Activated T-cell treated with anti-CD3 and anti-CD28 coated beads for 48 hours (primary cell): Measurements from ENCODE around the gene CFB.
"Not testable (repeated sequence)": the region's sequence is repeated elsewhere in the genome, so short reads cannot be mapped to it uniquely, and the experiment has no call there.

Source experiments
- DNase-seq: peaks from one replicate; pipeline ENCODE4 v3.0.0-alpha.2; 2020; ENCODE audit warnings: low read depth

CFB gene

DNA sequence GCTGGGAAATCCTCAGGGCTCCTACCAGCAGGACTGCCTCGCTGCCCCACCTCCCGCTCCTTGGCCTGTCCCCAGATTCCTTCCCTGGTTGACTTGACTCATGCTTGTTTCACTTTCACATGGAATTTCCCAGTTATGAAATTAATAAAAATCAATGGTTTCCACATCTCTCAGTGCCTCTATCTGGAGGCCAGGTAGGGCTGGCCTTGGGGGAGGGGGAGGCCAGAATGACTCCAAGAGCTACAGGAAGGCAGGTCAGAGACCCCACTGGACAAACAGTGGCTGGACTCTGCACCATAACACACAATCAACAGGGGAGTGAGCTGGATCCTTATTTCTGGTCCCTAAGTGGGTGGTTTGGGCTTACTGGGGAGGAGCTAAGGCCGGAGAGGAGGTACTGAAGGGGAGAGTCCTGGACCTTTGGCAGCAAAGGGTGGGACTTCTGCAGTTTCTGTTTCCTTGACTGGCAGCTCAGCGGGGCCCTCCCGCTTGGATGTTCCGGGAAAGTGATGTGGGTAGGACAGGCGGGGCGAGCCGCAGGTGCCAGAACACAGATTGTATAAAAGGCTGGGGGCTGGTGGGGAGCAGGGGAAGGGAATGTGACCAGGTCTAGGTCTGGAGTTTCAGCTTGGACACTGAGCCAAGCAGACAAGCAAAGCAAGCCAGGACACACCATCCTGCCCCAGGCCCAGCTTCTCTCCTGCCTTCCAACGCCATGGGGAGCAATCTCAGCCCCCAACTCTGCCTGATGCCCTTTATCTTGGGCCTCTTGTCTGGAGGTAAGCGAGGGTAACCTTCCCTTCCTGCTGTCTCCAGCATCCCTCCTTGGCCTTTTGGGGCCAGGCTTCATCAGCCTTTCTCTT, at the start of gene CFB:
Gene CFB, plus strand, starts transcription at position 589 of the 863 bp plus-strand sequence. Its CDS starts 127 bp downstream, at position 716.
- DNase-seq: no peak

DNA sequence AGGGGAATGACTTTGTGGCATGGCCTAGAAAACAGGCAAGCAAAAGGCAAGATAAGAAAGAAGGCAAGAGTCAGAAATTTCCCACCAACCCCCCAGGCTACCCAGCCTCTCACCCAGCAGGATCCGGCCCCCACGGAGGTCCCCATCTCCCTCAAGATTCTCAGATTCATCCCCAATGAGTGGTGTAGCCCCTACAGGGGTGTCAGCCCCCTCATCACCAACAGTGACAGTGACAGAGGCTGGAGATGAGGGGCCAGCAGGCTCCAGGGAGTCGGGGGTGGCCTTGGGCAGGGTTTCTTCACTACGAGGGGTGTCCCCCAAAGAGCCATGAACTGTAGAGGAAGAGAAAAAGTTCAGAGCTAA, 49.4 kb upstream of the CFB start:
- no peak for DNase-seq

DNA sequence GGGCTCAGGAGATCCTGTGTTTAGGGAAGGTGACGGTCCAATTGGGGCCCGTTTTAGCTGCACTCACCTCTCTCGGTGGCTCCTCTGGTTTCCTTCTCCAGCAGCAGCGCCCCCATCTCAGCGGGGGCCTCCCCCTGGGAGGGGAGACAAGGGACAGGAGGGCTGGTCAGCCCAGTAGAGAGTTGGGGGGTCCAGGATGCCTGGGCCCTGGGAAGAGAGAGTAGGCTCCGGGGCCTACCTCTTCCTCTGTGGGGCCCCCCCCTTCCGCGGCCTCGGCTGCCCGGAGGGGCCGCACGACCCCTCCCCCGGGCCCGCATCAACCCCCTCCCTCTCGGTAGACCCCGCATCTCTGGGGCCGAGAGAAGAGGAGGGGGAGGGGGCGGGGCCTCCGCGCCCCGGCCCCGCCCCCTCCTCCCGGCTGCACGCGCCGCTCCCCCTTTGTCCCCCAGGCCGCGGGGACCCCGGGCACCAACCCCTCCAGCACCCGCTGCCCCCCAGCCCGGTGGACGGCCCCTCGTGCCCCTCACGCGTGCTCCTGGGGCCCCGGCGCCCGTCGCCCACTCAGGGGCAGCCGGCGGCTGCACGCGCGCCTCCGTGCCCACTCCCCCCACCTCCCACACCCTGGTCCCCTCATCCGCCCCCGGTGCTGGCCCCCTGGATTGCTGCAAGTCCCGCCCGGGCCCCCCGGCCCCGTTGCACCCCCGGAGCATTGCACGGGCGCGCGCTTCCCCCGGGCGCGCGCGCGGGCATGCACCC, 48.9 kb upstream of the CFB start:
- no peak for DNase-seq

DNA sequence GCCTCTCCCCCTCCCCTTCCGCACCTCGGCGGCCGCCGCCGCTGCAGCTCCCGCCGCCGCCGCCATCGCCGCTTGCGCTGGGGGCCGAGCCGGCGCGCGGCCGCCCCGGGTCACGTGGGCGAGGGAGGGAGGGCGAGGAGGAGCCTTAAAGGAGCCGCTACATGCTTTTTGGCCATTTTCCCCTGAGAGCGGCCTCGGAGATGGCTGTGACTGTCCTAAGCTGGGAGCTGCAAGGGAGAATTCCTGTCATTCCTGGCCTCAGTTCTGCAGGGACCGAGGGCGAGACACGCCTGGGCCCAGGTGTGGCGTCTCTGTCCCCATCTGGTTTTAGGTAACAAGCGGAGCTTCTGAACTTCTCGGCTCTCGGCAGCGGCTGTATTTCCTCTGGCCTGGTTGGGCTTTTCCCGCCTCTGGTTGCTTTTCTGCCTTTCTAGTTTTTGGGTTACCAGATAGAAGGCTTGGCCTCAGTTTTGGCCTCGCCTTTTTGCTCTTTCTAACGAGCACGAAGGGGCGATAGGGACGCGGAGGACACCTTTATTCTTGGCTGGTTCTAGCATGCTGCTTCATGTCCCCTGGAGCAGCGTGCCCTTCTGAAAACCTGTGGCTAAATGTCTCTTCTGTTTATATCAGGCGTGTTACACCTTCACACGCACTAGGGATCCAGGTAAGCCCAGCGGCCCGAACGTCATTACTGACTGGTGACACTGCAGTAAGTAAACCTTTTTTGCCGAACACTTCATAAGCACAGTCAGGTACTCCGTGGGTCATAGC, 48.1 kb upstream of the CFB start, which contains the start of gene EHMT2:
Gene EHMT2, minus strand, starts transcription at position 87 of the 771 bp plus-strand sequence. Its CDS starts 21 bp downstream, at position 66.
- peak; percentile 87 for DNase-seq

DNA sequence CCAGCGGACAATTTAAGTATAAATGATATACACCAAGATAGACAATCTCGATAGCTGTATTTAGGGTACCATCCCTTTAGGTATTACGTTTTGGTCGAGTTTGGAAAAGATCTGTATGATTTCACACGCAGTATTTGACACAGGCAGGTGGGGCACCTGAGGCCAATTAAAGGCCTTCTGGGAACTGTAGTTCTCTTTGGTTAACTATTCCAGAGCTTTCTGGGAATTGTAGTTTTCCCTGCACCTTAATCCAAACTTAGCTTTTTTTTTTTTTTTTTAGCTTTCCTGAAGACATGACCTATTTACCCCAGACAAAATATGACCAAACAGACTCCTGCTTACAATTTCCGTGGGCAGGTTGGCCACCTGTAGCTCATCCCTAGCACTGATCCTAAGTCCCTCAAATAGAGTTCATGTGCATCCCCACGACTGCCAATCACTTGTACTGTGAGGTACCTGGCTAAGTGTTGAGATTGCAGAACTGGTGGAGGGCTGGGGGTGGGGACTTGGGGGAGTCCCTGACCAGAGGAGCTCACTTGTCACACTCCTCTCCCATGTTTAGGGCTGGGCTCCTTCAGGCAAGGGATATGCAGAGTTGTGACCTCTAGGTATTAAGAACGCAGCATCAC, 47.4 kb upstream of the CFB start:
- no peak for DNase-seq

DNA sequence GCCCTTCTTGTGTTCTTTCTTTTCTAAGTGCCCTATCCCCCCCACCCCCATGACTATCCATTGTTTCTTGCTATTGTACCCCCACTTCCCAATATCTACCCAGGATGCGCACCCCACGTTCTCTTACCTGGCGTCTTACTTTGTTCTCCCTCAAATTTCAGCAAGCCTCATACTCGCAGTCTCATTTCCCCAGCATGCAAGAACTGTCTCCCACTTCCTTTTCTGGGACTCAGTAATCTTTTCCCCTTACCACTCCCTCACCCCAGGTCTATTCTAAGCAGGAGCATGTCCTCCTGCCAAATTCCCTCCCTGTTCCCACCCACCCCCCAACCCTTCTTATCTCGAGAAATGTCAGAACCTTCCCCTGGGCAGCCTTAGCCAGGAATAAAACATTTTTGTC, 46.7 kb upstream of the CFB start:
- DNase-seq: no peak

DNA sequence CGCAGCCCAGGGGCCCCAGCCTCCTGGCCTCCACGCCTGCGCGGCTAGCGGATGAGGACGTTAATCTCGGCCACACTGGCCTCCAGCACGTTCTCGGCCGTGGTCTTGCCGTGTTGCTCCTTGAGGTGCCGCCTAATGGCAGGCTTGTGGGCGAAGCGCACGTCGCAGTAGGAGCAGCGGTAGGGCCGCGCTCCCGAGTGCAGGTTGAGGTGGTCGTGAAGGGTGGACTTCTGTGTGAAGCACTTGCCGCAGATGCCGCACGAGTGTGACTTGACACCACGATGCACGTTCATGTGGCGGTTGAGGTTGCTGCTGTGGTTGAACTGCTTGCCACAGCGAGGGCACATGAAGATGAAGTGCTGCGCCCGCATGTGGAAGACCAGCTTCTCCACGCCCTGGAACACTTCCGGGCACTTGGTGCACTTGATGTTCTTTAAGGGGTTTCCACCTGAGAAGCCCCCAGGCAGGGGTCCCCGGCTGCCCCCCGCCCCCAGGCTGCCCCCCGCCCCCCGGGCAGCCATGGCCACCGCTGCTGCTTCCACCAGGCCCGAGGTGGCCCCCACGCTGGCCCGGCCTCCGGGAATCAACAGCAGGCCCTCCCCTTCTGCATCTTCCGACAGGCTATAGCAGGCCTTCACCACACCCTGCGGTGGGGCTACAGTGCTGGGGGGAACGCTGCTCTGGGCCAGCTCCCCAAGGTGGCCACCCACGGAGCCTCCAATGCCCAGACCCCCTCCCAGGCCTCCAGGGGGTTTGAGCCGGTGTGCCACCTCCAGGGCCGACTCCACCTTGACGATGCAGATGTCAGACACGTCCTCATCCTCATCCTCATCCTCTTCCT, 45.8 kb upstream of the CFB start:
- DNase-seq: no peak

DNA sequence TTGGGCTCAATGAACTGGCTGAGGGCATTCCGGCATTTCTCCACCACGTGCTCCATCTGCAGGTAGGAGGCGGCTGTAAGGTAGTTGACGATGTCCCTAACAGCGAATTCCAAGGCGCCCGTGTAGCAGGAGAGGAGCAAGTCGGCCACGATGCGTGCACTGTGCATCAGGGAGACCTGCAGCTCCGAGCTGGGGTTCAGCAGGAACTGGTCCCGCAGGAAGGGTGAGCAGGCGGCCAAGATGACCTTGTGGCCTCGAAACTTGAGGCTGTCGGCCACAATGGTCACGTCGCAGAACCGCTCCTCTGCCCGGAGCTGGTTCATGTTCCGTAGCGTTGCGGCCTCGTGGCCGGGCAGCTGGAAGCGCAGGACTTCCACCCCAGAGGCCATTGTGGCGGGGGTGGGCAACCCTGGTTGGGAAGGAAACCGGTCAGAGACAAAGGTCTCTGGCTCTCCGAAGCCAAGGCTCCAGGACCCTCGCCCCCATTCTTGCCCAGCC, 44.9 kb upstream of the CFB start:
- no peak for DNase-seq

DNA sequence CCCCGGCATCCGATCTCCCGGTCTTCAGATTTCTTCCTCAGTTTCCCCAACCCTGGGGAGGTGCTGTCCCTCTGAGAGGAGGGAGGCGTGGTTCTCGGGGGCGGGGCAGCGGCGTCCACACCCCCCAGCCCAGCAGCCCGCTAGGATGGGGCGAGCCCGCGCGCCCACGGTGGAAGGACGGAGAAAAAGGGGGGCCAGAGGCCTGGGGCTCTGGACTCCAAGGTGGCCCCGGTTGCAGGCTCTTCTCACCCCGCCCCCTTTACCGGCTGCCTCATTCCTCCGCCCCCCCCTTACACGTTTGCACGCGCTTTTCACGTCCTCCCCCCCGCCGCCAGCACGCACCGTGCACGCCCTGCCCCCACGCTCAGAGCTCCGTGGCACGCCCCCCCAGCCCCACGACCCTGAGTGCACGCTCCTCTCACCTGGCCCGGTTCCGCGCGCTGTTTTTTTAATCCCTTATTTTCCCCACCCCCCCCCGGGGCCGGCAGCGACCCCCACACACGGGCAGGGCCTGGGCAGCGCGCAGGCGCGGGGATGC, 44.4 kb upstream of the CFB start:
- DNase-seq: peak; percentile 55

DNA sequence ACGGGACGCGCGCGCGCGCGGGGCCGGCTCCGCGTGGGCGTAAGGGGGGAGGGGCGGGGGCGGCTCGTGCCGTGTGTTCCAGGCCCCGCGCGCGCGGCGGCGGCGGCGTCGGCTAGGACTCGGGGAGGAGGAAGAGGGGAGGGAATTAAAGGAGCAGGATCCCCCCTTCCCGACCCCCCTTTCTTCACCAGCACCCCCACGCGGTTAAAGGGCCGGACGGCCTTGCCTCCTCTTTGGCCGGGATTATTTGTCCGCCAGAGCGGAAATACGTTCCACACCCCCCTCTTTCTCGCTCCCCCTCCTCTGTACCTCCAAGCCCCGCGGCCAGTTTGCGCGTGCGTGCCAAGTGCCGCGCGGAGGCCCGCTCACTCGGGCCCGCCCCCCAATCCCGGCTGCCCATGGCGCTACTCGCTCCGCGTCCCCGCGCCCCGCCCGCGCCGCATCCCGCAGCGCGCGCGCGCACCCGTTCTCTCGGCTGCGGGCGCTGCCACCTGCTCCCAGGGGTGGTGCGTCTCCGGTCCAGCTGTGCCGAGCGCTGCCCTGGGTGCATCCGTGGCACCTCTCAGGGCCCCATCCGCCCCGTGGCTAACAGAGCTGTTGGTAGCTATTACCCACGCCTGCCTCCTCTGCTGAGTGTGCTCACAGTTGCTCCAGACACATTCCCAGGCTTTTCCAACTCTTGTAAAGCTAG, 43.8 kb upstream of the CFB start, which contains the start of gene ZBTB12:
Gene ZBTB12, minus strand, starts transcription at position 134 of the 691 bp plus-strand sequence. CDS start 781 bp downstream, outside the sequence.
- DNase-seq: peak; percentile 86

DNA sequence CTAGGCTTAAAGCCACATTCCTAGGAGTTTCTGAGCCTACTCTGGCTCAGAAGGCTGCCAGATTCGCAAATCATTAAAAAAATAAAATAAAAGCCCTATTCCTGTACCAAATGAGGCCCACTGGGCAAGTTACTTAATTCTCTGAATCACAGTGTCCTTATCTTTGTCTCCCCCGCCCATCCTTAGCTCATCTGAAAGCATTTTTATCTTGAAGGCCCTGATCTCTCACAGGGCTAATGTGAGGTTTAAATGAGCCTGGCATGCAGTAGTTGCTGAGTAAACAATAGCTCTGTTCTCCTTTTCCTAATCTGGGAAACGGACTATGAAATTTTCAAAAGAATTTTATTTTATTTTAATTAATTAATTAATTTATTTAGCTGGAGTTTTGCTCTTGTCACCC, 41.9 kb upstream of the CFB start:
- DNase-seq: no peak

DNA sequence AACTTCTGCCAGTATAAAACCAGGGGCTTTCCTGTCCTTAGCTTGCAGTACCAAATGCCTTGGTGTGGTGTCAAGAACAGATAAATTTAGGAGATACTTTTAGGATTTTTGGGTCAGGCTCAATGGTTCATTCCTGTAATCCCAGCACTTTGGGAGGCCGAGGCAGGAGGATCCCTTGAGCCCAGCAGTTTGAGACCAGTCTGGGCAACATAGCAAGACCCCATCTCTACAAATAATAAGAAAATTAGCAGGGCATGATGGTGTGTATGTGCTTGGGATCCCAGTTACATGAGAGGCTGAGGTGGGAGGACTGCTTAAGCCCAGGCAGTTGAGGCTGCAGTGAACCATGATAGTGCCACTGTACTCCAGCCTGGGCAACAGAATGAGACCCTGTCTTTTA, 40.9 kb upstream of the CFB start:
- DNase-seq: no peak

DNA sequence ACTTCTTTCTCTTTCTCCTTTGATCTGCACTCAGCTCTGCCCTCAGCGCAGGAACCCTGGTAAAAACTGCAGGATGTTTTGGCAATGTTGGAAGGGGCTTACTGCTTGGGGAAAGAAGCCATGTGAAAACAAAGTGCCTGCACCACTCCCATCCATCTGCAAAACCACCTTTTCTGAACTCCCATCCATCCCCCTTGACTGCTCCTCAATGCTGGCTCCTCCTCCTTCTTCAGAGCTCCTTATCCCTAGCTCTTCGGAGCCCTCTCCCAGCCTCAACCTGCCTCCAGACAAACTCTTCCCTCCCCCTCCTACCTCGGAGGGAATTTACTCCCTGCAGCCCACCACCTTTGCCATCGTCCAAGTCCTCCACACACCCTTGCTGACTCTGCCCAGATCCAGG, 39.8 kb upstream of the CFB start:
- DNase-seq: no peak

DNA sequence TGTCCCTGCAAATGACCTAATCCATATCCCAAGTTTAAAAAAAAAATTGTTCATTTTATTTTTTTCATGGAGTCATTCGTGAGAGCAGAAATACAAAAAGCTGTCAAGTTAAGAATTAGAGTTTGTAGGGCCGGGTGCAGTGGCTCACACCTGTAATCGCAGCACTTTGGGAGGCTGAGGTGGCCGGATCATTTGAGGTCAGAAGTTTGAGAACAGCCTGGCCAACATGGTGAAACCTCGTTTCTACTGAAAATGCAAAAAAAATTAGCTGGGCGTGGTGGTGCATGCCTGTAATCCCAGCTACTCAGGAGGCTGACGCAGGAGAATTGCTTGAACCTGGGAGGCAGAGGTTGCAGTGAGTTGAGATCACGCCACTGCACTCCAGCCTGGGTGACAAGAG, 39.2 kb upstream of the CFB start:
- not testable (repeated sequence) for DNase-seq

DNA sequence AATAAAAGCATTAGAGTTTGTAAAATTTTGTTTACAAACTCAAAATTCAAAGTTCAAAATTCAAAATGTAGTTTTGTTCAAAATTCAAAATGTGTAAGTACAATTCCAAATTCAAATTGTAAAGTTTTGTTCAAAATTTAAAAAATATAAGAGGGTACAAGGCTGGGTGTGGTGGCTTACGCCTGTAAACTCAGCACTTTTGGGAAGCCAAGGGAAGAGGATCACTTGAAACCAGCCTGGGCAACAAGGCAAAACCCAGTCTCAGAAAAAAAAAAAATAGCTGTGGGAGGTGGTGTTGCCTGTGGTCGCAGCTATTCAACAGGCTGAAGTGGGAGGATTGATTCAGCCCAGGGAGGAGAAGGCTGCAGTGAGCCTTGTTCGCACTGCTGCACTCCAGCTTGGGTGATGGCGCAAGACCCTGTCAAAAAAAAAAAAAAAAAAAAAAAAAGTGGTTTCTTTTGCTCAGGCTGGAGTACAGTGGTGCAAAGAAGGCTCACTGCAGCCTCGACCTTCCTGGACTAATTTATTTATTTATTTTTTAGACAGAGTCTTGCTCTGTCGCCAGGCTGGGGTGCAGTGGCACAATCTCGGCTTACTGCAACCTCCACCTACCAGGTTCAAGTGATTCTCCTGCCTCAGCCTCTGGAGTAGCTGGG, 38.6 kb upstream of the CFB start:
- no peak for DNase-seq

DNA sequence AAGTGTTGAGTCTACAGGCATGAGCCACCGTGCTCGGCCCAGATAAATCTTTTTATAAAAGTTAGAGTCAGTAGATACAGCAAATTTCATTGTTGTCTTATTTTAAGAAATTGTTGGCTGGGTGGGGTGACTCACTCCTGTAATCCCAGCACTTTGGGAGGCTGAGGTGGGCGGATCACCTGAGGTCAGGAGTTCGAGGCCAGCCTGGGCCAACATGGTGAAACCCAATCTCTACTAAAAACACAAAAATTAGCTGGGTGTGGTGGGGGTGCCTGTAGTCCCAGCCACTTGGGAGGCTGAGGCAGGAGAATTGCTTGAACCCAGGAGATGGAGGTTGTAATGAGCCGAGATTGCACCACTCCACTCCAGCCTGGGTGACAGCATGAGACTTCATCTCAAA, 37.6 kb upstream of the CFB start:
- not testable (repeated sequence) for DNase-seq

DNA sequence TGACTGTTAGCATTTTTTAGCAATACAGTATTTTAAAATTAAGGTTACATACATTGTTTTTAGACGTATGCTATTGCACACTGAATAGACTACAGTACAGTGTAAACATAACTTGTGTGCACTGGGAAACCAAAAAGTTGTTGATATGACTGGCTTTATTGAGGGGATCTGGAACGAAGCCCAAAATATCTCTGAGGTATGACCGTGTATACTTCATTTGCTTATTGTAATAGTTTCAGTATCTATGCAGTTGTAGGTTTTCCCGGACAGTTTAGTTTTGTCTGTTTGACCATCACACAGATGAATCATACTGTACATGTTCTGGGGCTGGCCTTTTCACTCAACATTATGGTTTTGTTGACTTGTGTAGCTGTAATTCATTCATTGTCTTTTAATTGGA, 37.1 kb upstream of the CFB start:
- DNase-seq: no peak

DNA sequence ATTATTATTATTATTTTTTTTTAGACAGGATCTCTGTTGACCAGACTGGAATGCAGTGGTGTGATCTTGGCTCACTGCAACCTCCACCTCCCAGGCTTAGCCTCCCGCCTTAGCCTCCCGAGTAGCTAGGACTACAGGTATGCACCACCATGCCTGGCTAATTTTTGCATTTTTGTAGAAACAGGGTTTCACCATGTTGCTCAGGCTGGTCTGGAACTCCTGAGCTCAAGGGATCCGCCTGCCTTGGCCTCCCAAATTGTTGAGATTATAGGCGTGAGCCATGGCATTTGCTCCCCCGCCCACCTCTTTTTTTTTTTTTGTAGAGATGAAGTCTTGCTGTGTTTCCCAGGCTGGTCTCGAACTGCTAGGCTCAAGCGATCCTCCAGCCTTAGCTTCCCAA, 36.6 kb upstream of the CFB start:
- DNase-seq: not testable (repeated sequence)
